ENCODE data around the gene ELK4.
A peak's percentile ranks its signal among the peaks of the same experiment; 100 is the strongest.

ELK4 gene

GRCh38 chr1:205595861-205596260 is 36.0 kb downstream of the ELK4 start:
- DNase-seq (ENCODE audit: low read depth, low spot score): no peak

GRCh38 chr1:205595435-205595834 is 36.4 kb downstream of the ELK4 start:
- no peak for DNase-seq (ENCODE audit: low read depth, low spot score)

GRCh38 chr1:205594846-205595245 is 37.0 kb downstream of the ELK4 start:
- DNase-seq (ENCODE audit: low read depth, low spot score): no peak

- DNase-seq (ENCODE audit: low read depth, low spot score): no peak
Measured at GRCh38 chr1:205593967-205594366, 37.8 kb downstream of the ELK4 start.

GRCh38 chr1:205593532-205593931 is 38.3 kb downstream of the ELK4 start:
- DNase-seq (ENCODE audit: low read depth, low spot score): no peak

GRCh38 chr1:205592443-205593003 is 39.3 kb downstream of the ELK4 start:
- DNase-seq (ENCODE audit: low read depth, low spot score): no peak

GRCh38 chr1:205591522-205592351 is 40.1 kb downstream of the ELK4 start:
- DNase-seq (ENCODE audit: low read depth, low spot score): peak; percentile 76

GRCh38 chr1:205590777-205591513 is 40.9 kb downstream of the ELK4 start:
- no peak for DNase-seq (ENCODE audit: low read depth, low spot score)

GRCh38 chr1:205590457-205590768 is 41.4 kb downstream of the ELK4 start:
- DNase-seq (ENCODE audit: low read depth, low spot score): no peak

GRCh38 chr1:205589618-205590456 is 42.0 kb downstream of the ELK4 start:
- DNase-seq (ENCODE audit: low read depth, low spot score): no peak

- DNase-seq (ENCODE audit: low read depth, low spot score): no peak
Measured at GRCh38 chr1:205589046-205589445, 42.8 kb downstream of the ELK4 start.

GRCh38 chr1:205588636-205589035 is 43.2 kb downstream of the ELK4 start:
- DNase-seq (ENCODE audit: low read depth, low spot score): no peak

- no peak for DNase-seq (ENCODE audit: low read depth, low spot score)
Measured at GRCh38 chr1:205587581-205587980, 44.2 kb downstream of the ELK4 start.

- DNase-seq (ENCODE audit: low read depth, low spot score): no peak
Measured at GRCh38 chr1:205585835-205586785, 45.7 kb downstream of the ELK4 start.

- DNase-seq (ENCODE audit: low read depth, low spot score): no peak
Measured at GRCh38 chr1:205585169-205585834, 46.5 kb downstream of the ELK4 start.

GRCh38 chr1:205584732-205585131 is 47.1 kb downstream of the ELK4 start:
- DNase-seq (ENCODE audit: low read depth, low spot score): no peak

GRCh38 chr1:205583461-205584130 is 48.2 kb downstream of the ELK4 start:
- no peak for DNase-seq (ENCODE audit: low read depth, low spot score)

- DNase-seq (ENCODE audit: low read depth, low spot score): no peak
Measured at GRCh38 chr1:205582471-205583291, 49.1 kb downstream of the ELK4 start.

GRCh38 chr1:205582046-205582445 is 49.8 kb downstream of the ELK4 start:
- DNase-seq (ENCODE audit: low read depth, low spot score): no peak

Measured in activated CD4-positive, CD25-positive, alpha-beta regulatory T cell treated with anti-CD3 and anti-CD28 coated beads, Interleukin-2, amount 50 U/mL, for 16 hours (primary cell).